Smooth muscle cell (in vitro differentiated cells): ENCODE data around the gene TRMT10C. TPM values are rescaled to one million over a fixed set of nuclear protein-coding genes. Genes with fewer than 3 reads are reported as not detected.
A peak's percentile ranks its signal among the peaks of the same experiment; 100 is the strongest.
"Not testable (repeated sequence)": the region's sequence is repeated elsewhere in the genome, so short reads cannot be mapped to it uniquely, and the experiment has no call there.

Experiments
- DNase-seq: peaks from one replicate; lab custom pipeline; 2025; ENCODE audit not compliant: unreplicated experiment; lab: John Stamatoyannopoulos, UW
- H2AFZ ChIP-seq: fragments of 200-600 bp; sonication (generic); 2 replicates; pipeline ENCODE4 v1.6.0; 2016; ENCODE audit warnings: antibody characterized with exemption, low read depth, mild to moderate bottlenecking
- H3F3A ChIP-seq: fragments of 200-600 bp; sonication (generic); 2 replicates; pipeline ENCODE4 v1.6.0; 2017; ENCODE audit warnings: antibody characterized with exemption, low read depth
- H3K27ac ChIP-seq: fragments of 200-600 bp; sonication (generic); 2 replicates; pipeline ENCODE4 v1.5.1; 2016; ENCODE audit warnings: low read depth, mild to moderate bottlenecking
- H3K27me3 ChIP-seq: fragments of 200-600 bp; sonication (generic); 2 replicates; pipeline ENCODE4 v1.6.1; 2016; ENCODE audit warnings: low read depth, mild to moderate bottlenecking
- H3K36me3 ChIP-seq: fragments of 200-600 bp; sonication (generic); 2 replicates; pipeline ENCODE4 v1.5.1; 2016; ENCODE audit warnings: low read depth
- H3K4me1 ChIP-seq: fragments of 200-600 bp; sonication (generic); 2 replicates; pipeline ENCODE4 v1.5.1; 2016; ENCODE audit warnings: low read depth
- H3K4me2 ChIP-seq: fragments of 200-600 bp; sonication (generic); 2 replicates; pipeline ENCODE4 v1.6.0; 2016; ENCODE audit warnings: mild to moderate bottlenecking
- H3K4me3 ChIP-seq: fragments of 200-600 bp; sonication (generic); 2 replicates; pipeline ENCODE4 v1.5.1; 2016; ENCODE audit warnings: mild to moderate bottlenecking
- H3K79me2 ChIP-seq: fragments of 200-600 bp; sonication (generic); 2 replicates; pipeline ENCODE4 v1.6.0; 2016; ENCODE audit warnings: low read depth, mild to moderate bottlenecking
- H3K9ac ChIP-seq: fragments of 200-600 bp; sonication (generic); 2 replicates; pipeline ENCODE4 v1.6.0; 2016; ENCODE audit warnings: low read depth
- H3K9me3 ChIP-seq: fragments of 200-600 bp; sonication (generic); replicated peaks from 2 replicates; pipeline ENCODE4 v1.5.1; 2016; ENCODE audit warnings: low read depth
- H4K20me1 ChIP-seq: fragments of 200-600 bp; sonication (generic); 2 replicates; pipeline ENCODE4 v1.6.0; 2016; ENCODE audit warnings: low read depth
- WGBS: methylation state at CpG from one replicate; pipeline ENCODE4 v1.1.7; 2016; ENCODE audit warnings: low lambda C conversion rate; 5-methylcytosine and 5-hydroxymethylcytosine counted together
- polyA plus RNA-seq: library from polyadenylated mRNA; unstranded; fragments of >200 nt; fragmentation: Nextera tagmentation; extraction: Ambion mirVana; gene quantifications from 2 replicates; pipeline ENCODE4 v1.2.1, GENCODE V29; 2016
- total RNA-seq: library from RNA; depleted of rRNA; stranded (reverse); fragments of >200 nt; gene quantifications from 2 replicates; pipeline ENCODE4 v1.2.3, GENCODE V29; 2014
- TF ChIP-seq, protein P1 (sequence below): fragments of 200-600 bp; sonication (generic); IDR thresholded peaks from 2 replicates; pipeline ENCODE4 v1.5.1; 2017; ENCODE audit warnings: borderline replicate concordance, mild to moderate bottlenecking, antibody characterized with exemption; ENCODE audit not compliant: insufficient read depth, poor library complexity, severe bottlenecking

TRMT10C gene
- total and polyA plus RNA-seq, 2 experiments from 2014 or later = 25.8 to 35.3 TPM

DNA sequence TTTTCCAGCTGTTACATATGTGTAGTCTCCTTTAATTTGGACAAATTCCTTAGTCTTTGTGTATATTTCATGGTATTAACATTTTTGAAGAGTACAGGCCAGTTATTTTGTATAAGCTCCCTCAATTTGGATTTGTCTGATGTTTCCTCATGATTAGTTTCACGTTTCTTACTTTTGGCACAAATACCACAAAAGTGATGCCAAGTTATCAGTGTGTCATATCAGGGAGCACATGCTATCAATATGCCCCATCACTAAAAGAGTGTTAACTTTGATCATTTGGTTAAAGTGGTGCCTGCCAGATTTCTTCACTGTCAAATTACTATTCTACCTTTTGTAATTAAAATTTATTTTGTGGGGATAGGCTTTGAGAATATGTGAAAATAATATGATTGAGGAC is 26.9 kb downstream of the TRMT10C start:
- H4K20me1 ChIP-seq = peaks cover 84% of the 10 kb centered on the region
- no peak overlapping the region for H3K4me2 ChIP-seq
- no peaks in the 10 kb centered on the region for H3F3A ChIP-seq
- H3K36me3 ChIP-seq = peaks cover 25% of the 10 kb centered on the region
- H3K79me2 ChIP-seq = peaks cover 36% of the 10 kb centered on the region
- no peak overlapping the region for H3K27ac ChIP-seq
- DNase-seq = no peak
- no peak overlapping the region for H2AFZ ChIP-seq
- no peaks in the 10 kb centered on the region for H3K27me3 ChIP-seq
- no peak overlapping the region for H3K9ac ChIP-seq
- H3K9me3 ChIP-seq = no peaks in the 10 kb centered on the region
- TF ChIP-seq, protein P1, sequence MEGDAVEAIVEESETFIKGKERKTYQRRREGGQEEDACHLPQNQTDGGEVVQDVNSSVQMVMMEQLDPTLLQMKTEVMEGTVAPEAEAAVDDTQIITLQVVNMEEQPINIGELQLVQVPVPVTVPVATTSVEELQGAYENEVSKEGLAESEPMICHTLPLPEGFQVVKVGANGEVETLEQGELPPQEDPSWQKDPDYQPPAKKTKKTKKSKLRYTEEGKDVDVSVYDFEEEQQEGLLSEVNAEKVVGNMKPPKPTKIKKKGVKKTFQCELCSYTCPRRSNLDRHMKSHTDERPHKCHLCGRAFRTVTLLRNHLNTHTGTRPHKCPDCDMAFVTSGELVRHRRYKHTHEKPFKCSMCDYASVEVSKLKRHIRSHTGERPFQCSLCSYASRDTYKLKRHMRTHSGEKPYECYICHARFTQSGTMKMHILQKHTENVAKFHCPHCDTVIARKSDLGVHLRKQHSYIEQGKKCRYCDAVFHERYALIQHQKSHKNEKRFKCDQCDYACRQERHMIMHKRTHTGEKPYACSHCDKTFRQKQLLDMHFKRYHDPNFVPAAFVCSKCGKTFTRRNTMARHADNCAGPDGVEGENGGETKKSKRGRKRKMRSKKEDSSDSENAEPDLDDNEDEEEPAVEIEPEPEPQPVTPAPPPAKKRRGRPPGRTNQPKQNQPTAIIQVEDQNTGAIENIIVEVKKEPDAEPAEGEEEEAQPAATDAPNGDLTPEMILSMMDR = no peak
- 91% methylated on average over 1 of the region's 1 CpG for WGBS
- no peaks in the 10 kb centered on the region for H3K4me1 ChIP-seq
- no peak overlapping the region for H3K4me3 ChIP-seq

DNA sequence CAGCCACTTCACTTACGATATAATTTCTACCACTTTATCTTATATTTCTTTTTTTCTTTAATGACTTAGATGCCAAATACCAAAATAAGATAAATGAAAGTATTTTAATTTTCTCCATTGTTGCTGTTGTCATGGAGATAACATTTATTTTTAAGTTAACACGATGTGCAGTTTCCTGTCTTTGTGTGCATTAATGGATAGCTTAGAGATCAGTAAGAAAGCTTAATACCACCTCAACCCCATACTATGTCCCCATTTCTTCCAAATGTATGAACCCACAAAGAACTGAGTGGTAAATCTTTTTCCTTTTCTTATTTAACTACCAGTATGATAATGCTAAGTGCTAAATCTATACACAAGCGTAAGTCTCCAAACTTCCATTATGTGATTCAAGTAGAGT is 29.4 kb downstream of the TRMT10C start:
- Histone ChIP-seq H4K20me1 (peaks cover 62% of the 10 kb centered on the region), H3K9me3 (no peaks in the 10 kb centered on the region), H3K9ac (no peak overlapping the region), H3K4me1 (no peaks in the 10 kb centered on the region), H3K79me2 (peaks cover 14% of the 10 kb centered on the region), H3K27ac (no peak overlapping the region), H3K4me2 (no peak overlapping the region), H3K36me3 (peaks cover 25% of the 10 kb centered on the region), H3F3A (no peaks in the 10 kb centered on the region), H3K4me3 (no peak overlapping the region), H2AFZ (no peak overlapping the region), H3K27me3 (no peaks in the 10 kb centered on the region)
- 98% methylated on average over 3 of the region's 3 CpGs for WGBS
- TF ChIP-seq, protein P1 = no peak
- DNase-seq = no peak

DNA sequence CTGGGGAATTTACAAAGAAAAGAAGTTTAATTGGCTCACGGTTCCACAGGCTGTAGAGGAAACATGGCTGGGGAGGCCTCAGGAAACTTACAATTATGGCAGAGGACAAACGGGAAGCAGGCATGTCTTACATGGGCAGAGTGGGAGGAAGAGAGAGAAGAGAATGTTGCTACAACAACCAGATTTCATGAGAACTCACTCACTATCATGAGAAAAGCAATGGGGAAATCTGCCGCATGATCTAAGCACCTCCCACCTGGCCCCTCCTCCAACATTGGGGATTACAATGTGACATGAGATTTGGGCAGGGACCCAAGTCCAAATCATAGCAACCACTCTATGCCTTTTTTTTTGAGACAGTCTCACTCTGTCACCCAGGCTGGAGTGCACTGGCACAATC is 41.1 kb downstream of the TRMT10C start:
- Histone ChIP-seq H3K27me3 (no peaks in the 10 kb centered on the region), H3K4me2 (no peak overlapping the region), H3F3A (no peaks in the 10 kb centered on the region), H3K27ac (peak overlapping the region; percentile 35), H3K36me3 (no peaks in the 10 kb centered on the region), H3K4me3 (no peak overlapping the region), H4K20me1 (no peaks in the 10 kb centered on the region), H3K9me3 (no peaks in the 10 kb centered on the region), H3K9ac (no peak overlapping the region), H3K79me2 (no peaks in the 10 kb centered on the region), H3K4me1 (no peaks in the 10 kb centered on the region), H2AFZ (no peak overlapping the region)
- WGBS = 96% methylated on average over 3 of the region's 3 CpGs
- TF ChIP-seq, protein P1 = no peak
- no peak for DNase-seq

DNA sequence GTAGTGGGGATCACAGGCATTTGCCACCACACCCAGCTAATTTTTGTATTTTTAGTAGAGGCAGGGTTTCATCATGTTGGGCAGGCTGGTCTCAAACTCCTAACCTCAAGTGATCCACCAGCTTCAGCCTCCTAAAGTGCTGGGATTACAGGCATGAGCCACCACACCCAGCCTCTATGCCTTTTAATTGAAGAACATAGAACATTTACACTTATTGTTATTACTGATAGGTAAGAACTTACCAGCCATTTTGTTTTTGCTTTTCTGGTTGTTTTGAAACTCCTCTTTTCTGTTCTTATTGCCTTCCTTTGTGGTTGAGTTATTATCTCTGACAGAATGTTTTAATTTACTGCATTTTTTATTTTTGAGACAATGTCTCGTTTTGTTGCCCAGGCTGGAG is 41.5 kb downstream of the TRMT10C start:
- no peaks in the 10 kb centered on the region for H3F3A ChIP-seq
- no peak overlapping the region for H3K9ac ChIP-seq
- no peaks in the 10 kb centered on the region for H4K20me1 ChIP-seq
- no peak overlapping the region for H3K27ac ChIP-seq
- TF ChIP-seq, protein P1 = no peak
- DNase-seq = no peak
- H3K4me3 ChIP-seq = no peak overlapping the region
- H3K36me3 ChIP-seq = no peaks in the 10 kb centered on the region
- H3K4me1 ChIP-seq = no peaks in the 10 kb centered on the region
- H2AFZ ChIP-seq = no peak overlapping the region
- H3K79me2 ChIP-seq = no peaks in the 10 kb centered on the region
- H3K27me3 ChIP-seq = no peaks in the 10 kb centered on the region
- WGBS = 95% methylated on average over 1 of the region's 1 CpG
- no peak overlapping the region for H3K4me2 ChIP-seq
- no peaks in the 10 kb centered on the region for H3K9me3 ChIP-seq

DNA sequence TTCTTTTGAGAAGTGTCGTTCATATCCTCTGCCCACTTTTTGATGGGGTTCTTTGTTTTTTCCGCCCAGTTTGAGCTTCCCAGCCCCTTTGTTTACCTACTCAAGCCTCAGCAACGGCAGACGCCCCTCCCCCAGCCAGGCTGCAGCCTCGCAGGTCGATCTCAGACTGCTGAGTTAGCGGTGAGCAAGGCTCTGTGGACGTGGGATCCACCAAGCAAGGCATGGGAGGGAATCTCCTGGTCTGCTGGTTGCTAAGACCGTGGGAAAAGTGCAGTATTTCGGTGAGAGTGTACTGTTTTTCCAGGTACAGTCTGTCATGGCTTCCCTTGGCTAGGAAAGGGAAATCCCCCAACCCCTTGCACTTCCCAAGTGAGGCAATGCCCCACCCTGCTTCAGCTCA is 43.7 kb downstream of the TRMT10C start:
- H4K20me1 ChIP-seq, H3K79me2 ChIP-seq, H3K9me3 ChIP-seq, H3K36me3 ChIP-seq, H3F3A ChIP-seq, H2AFZ ChIP-seq, H3K4me3 ChIP-seq, H3K4me2 ChIP-seq, DNase-seq, H3K27ac ChIP-seq, H3K27me3 ChIP-seq, H3K9ac ChIP-seq, H3K4me1 ChIP-seq: not testable (repeated sequence)
- WGBS = 69% methylated on average over 10 of the region's 10 CpGs
